HPDE6-E6E7 (cell line): Measurements from ENCODE around the gene TP53.

Experiments used
- DNase-seq: peaks from one replicate; pipeline ENCODE4 v3.0.0; 2011; ENCODE audit warnings: missing footprints; ENCODE audit errors: extremely low spot score

TP53 gene

DNA sequence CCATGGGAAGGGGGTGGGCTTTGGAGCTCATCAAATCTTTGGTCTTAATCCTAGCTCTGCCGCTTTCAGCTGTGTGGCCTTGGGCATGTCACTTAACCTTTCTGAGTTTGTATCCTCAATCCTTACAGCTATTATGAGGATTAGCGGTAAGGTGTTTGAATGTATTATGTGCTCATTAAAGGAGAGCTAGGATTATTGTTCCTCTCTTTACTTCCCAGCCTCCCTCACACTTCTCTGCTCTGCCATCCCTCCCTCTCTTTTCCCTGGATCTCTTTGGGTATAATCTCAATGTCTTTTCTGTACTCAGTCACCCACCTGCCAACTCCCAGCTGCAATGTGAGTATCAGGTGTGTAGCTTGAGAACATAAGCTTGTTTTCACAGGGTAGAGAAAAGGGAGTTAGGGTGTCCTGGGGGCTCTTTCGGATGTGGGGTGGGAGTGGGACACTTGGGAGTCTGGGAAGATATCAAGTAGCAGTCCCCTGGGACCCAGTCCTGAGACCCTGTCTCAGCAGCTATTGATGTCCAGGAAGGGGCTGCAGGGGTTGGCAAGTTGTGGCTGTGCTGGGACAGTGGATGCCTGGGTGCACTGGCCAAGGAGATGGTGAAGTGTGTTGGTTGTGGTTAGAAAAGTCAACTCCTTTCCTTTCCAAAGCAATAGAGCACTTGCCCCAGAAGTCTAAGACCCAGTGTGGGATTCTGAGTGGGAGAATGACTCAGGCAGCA lies 19.5 kb upstream of the TP53 start:
- no peak for DNase-seq

- no peak for DNase-seq
Measured at GRCh38 chr17:7705269-7706255, 18.3 kb upstream of the TP53 start.

- no peak for DNase-seq
Measured at GRCh38 chr17:7704601-7705268, 17.4 kb upstream of the TP53 start, which contains the start of gene EFNB3. TSS of gene EFNB3 (plus strand) at chr17:7705202. CDS start at chr17:7705599, 397 bp downstream.

- DNase-seq, result no peak
Measured at GRCh38 chr17:7703584-7704479, 16.5 kb upstream of the TP53 start.

DNA sequence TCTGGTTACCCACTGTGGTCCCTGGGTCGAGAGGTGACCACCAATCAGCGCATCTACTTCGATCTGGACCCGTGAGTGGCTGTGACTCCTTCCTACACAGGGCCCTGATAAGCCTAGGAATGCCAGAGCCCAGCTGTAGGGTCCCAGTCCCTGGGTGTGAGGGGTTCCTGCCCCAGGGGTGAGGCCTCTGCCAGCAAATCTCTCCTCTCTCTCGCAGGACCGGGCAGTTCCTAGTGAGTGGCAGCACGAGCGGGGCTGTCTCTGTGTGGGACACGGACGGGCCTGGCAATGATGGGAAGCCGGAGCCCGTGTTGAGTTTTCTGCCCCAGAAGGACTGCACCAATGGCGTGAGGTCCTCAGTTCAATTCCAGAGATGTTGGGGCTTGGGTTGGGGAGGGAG lies 15.5 kb upstream of the TP53 start:
- DNase-seq, result no peak

DNA sequence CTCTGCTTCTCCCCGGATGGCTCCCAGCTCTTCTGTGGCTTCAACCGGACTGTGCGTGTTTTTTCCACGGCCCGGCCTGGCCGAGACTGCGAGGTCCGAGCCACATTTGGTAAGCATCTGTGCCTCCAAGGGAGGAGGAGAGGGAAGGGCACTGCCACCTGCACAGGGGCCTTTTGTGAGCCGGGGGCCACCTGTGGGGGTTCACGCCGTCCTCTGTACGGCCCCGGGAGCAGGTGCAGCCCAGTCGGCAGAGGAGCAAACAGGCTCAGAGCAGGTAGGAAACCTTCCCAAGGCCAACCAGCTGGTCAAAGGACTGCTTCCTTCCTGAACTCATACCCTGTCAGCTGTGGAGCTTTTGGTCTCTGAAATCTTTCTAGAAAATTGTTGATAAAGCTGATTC lies 14.4 kb upstream of the TP53 start:
- DNase-seq, result no peak

- DNase-seq, result no peak
Measured at GRCh38 chr17:7700510-7700909, 13.2 kb upstream of the TP53 start.

- DNase-seq, result no peak
Measured at GRCh38 chr17:7697828-7698588, 10.7 kb upstream of the TP53 start.

- no peak for DNase-seq
Measured at GRCh38 chr17:7695586-7695985, 8.3 kb upstream of the TP53 start.

GRCh38 chr17:7688808-7689316 lies 1.6 kb upstream of the TP53 start:
- DNase-seq, result no peak

- peak; percentile 93 for DNase-seq
Measured at GRCh38 chr17:7687908-7688807, 868 bp upstream of the TP53 start, which contains the start of gene WRAP53. TSS of gene WRAP53 (plus strand) at chr17:7688477. CDS start at chr17:7688649, 172 bp downstream.

- peak; percentile 57 for DNase-seq
Measured at GRCh38 chr17:7686222-7687071, 843 bp downstream of the TP53 start.

- peak; percentile 73 for DNase-seq
Measured at GRCh38 chr17:7685533-7686221, 1.6 kb downstream of the TP53 start.

GRCh38 chr17:7684851-7685532 lies 2.3 kb downstream of the TP53 start:
- no peak for DNase-seq

DNA sequence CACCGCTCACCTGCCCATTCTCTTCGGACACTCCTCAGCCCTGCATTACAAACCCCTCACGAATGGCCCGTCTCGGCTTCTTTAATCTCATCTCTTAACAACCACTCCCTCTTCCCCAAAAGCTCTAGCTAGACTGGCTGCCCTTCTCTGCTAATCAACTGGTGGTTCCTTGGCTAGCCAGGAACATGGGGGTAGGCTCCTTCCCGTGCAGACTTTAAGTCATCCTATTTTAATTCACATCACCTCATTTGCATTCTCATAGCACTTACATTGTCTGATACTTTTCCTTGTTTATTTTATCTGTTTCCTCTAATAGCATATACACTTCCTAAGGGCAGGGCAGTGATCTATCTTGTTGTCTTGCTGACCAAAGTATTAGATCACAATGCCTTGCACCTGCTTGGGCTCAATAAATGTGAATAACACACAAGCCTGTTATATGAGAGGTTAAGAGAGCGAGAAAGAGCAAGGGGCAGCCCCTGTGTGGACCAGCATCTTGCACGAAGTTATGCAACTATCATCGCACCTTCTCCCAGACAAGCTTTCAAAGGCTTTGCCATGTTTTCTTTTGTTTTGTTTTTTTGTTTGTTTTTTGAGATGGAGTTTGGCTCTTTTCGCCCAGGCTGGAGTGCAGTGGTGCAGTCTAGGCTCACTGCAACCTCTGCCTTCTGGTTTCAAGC lies 9.8 kb downstream of the TP53 start:
- DNase-seq, result no peak

- no peak for DNase-seq
Measured at GRCh38 chr17:7676533-7676932, 10.8 kb downstream of the TP53 start.
